ENCODE results near the gene MTURN.

- TF ChIP-seq POLR2A (IDR thresholded peaks at IDR 0.05) (no peak), CTCF (IDR thresholded peaks at IDR 0.05) (no peak)
These were observed 12.4 kb downstream of the MTURN start for GRCh38 chr7:30147223-30147622.
